COR-L47 (cell line): Measurements from ENCODE around the gene FHOD3.
A peak's percentile ranks its signal among the peaks of the same experiment; 100 is the strongest.
"Not testable (repeated sequence)": the region's sequence is repeated elsewhere in the genome, so short reads cannot be mapped to it uniquely, and the experiment has no call there.

ENCODE experiments used
- DNase-seq: peaks from one replicate; lab custom pipeline; 2025; lab: John Stamatoyannopoulos, UW

FHOD3 gene

GRCh38 chr18:36798738-36799473, 501.4 kb downstream of the FHOD3 start:
- no peak for DNase-seq

GRCh38 chr18:36805105-36805504, 507.6 kb downstream of the FHOD3 start:
- DNase-seq: no peak

GRCh38 chr18:36808681-36809080, 511.2 kb downstream of the FHOD3 start:
- DNase-seq: no peak

GRCh38 chr18:36809590-36810381, 512.3 kb downstream of the FHOD3 start:
- DNase-seq: peak; percentile 71

- no peak for DNase-seq
Measured at GRCh38 chr18:36811430-36811829, 513.9 kb downstream of the FHOD3 start.

GRCh38 chr18:36811955-36812354, 514.4 kb downstream of the FHOD3 start:
- no peak for DNase-seq

GRCh38 chr18:36812678-36813077, 515.2 kb downstream of the FHOD3 start:
- no peak for DNase-seq

- DNase-seq: no peak
Measured at GRCh38 chr18:36813101-36813775, 515.7 kb downstream of the FHOD3 start.

GRCh38 chr18:36813824-36814223, 516.3 kb downstream of the FHOD3 start:
- DNase-seq: no peak

- no peak for DNase-seq
Measured at GRCh38 chr18:36814994-36815393, 517.5 kb downstream of the FHOD3 start.

GRCh38 chr18:36816096-36816495, 518.6 kb downstream of the FHOD3 start:
- not testable (repeated sequence) for DNase-seq

- DNase-seq: no peak
Measured at GRCh38 chr18:36817039-36817438, 519.5 kb downstream of the FHOD3 start.

- no peak for DNase-seq
Measured at GRCh38 chr18:36818652-36819051, 521.1 kb downstream of the FHOD3 start.

- DNase-seq: no peak
Measured at GRCh38 chr18:36819621-36820020, 522.1 kb downstream of the FHOD3 start.

- no peak for DNase-seq
Measured at GRCh38 chr18:36821681-36822080, 524.2 kb downstream of the FHOD3 start.

- no peak for DNase-seq
Measured at GRCh38 chr18:36825526-36825925, 528.0 kb downstream of the FHOD3 start.

- no peak for DNase-seq
Measured at GRCh38 chr18:36826556-36826955, 529.0 kb downstream of the FHOD3 start.

- peak; percentile 70 for DNase-seq
Measured at GRCh38 chr18:36828157-36828629, 530.7 kb downstream of the FHOD3 start.

- peak; percentile 98 for DNase-seq
Measured at GRCh38 chr18:36828630-36829361, 531.3 kb downstream of the FHOD3 start, which contains the start of the genes KIAA1328 and TPGS2. KIAA1328 (plus strand) TSS chr18:36829127; CDS start chr18:36829139, 12 bp downstream. TPGS2 (minus strand) TSS chr18:36829002; CDS start chr18:36828767, 235 bp downstream.
